Measurements from ENCODE around the gene P2RY12. TPM values are rescaled to one million over a fixed set of nuclear protein-coding genes. Genes with fewer than 3 reads are reported as not detected.

Gene P2RY12
- total RNA-seq, 4 donors from 2014 or later, result 1.5 to 4.6 (median 2.8) TPM

GRCh38 chr3:151351648-151352047, 32.9 kb downstream of the P2RY12 start:
- intact Hi-C loops (cut with DNase I), result no loop called here
- no peaks in the 10 kb centered on the region for H3K27me3 ChIP-seq
- H3K4me3 ChIP-seq, result no peak overlapping the region
- DNase-seq (ENCODE audit: extremely low spot score), result no peak
- H3K9me3 ChIP-seq, result no peaks in the 10 kb centered on the region
- 86% methylated on average over 4 of the region's 4 CpGs for WGBS
- no peaks in the 10 kb centered on the region for H3K36me3 ChIP-seq
- no peak overlapping the region for H3K27ac ChIP-seq (replicated peaks in 1 of 4)
- no peaks in the 10 kb centered on the region for H3K4me1 ChIP-seq
- TF ChIP-seq POLR2AphosphoS5 (IDR thresholded peaks at IDR 0.05) (no peak), EP300 (IDR thresholded peaks at IDR 0.05) (no peak), POLR2A (IDR thresholded peaks at IDR 0.05; ENCODE audit: low read depth) (no peak)
- TF ChIP-seq, protein P1, sequence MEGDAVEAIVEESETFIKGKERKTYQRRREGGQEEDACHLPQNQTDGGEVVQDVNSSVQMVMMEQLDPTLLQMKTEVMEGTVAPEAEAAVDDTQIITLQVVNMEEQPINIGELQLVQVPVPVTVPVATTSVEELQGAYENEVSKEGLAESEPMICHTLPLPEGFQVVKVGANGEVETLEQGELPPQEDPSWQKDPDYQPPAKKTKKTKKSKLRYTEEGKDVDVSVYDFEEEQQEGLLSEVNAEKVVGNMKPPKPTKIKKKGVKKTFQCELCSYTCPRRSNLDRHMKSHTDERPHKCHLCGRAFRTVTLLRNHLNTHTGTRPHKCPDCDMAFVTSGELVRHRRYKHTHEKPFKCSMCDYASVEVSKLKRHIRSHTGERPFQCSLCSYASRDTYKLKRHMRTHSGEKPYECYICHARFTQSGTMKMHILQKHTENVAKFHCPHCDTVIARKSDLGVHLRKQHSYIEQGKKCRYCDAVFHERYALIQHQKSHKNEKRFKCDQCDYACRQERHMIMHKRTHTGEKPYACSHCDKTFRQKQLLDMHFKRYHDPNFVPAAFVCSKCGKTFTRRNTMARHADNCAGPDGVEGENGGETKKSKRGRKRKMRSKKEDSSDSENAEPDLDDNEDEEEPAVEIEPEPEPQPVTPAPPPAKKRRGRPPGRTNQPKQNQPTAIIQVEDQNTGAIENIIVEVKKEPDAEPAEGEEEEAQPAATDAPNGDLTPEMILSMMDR (IDR thresholded peaks at IDR 0.05), result no peak

DNA sequence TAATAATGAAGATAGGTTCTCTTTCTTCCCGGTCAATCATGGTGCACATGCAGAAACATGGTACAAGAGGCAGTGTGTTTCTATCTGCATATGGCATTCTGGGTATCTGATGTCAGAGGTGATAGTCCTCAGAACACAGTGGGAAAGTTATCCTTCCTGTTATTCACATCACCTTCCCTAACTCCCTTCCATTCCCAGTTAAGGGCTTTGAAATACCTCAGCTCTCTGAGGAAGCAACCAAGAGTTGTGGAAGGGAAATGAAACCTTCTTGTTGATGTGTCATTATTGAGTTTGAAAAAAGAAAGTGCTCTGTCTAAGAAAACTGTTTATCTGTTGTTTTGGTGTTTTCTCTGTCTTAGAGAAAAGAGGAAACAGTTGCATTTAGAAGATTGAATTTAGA, 33.3 kb downstream of the P2RY12 start:
- Histone ChIP-seq H3K4me3 (no peak overlapping the region), H3K27me3 (no peaks in the 10 kb centered on the region), H3K27ac (replicated peaks in 1 of 4) (no peak overlapping the region), H3K4me1 (peaks cover 0 to 3% (median under 1%) of the 10 kb centered on the region in 4 donors), H3K9me3 (no peaks in the 10 kb centered on the region), H3K36me3 (no peaks in the 10 kb centered on the region)
- intact Hi-C loops (cut with DNase I), result no loop called here
- no peak for DNase-seq (ENCODE audit: extremely low spot score)
- TF ChIP-seq POLR2AphosphoS5 (IDR thresholded peaks at IDR 0.05), result no peak
- TF ChIP-seq, protein P1 (IDR thresholded peaks at IDR 0.05), result no peak
- no peak for TF ChIP-seq EP300 (IDR thresholded peaks at IDR 0.05)
- WGBS, result 100% methylated on average over 1 of the region's 1 CpG

GRCh38 chr3:151350656-151351055, 33.9 kb downstream of the P2RY12 start:
- H3K27me3 ChIP-seq, result no peaks in the 10 kb centered on the region
- no peaks in the 10 kb centered on the region for H3K36me3 ChIP-seq
- H3K27ac ChIP-seq (replicated peaks in 1 of 4), result no peak overlapping the region
- DNase-seq (ENCODE audit: extremely low spot score), result no peak
- no peak overlapping the region for H3K4me3 ChIP-seq
- whole genome bisulfite sequencing, result 79% methylated on average over 1 of the region's 1 CpG
- no peaks in the 10 kb centered on the region for H3K9me3 ChIP-seq
- no peak for TF ChIP-seq EP300 (IDR thresholded peaks at IDR 0.05)
- no peak for TF ChIP-seq POLR2AphosphoS5 (IDR thresholded peaks at IDR 0.05)
- TF ChIP-seq, protein P1 (IDR thresholded peaks at IDR 0.05), result no peak
- TF ChIP-seq POLR2A (IDR thresholded peaks at IDR 0.05; ENCODE audit: low read depth), result no peak
- intact Hi-C loops (cut with DNase I), result no loop called here
- peaks cover 0 to 8% (median 3%) of the 10 kb centered on the region in 4 donors for H3K4me1 ChIP-seq

GRCh38 chr3:151347432-151347831, 37.1 kb downstream of the P2RY12 start:
- TF ChIP-seq, protein P1 (IDR thresholded peaks at IDR 0.05), result no peak
- TF ChIP-seq POLR2AphosphoS5 (IDR thresholded peaks at IDR 0.05), result no peak
- TF ChIP-seq EP300 (IDR thresholded peaks at IDR 0.05), result no peak
- TF ChIP-seq POLR2A (IDR thresholded peaks at IDR 0.05; ENCODE audit: low read depth), result no peak
- H3K4me3 ChIP-seq, result no peak overlapping the region
- peaks cover 0 to 12% (median 6%) of the 10 kb centered on the region in 4 donors for H3K4me1 ChIP-seq
- no peak for DNase-seq (ENCODE audit: extremely low spot score)
- H3K27me3 ChIP-seq, result no peaks in the 10 kb centered on the region
- H3K27ac ChIP-seq (replicated peaks in 1 of 4), result no peak overlapping the region
- intact Hi-C loops (cut with DNase I), result no loop called here
- H3K36me3 ChIP-seq, result no peaks in the 10 kb centered on the region
- H3K9me3 ChIP-seq, result no peaks in the 10 kb centered on the region
- 72% methylated on average over 6 of the region's 6 CpGs for WGBS

DNA sequence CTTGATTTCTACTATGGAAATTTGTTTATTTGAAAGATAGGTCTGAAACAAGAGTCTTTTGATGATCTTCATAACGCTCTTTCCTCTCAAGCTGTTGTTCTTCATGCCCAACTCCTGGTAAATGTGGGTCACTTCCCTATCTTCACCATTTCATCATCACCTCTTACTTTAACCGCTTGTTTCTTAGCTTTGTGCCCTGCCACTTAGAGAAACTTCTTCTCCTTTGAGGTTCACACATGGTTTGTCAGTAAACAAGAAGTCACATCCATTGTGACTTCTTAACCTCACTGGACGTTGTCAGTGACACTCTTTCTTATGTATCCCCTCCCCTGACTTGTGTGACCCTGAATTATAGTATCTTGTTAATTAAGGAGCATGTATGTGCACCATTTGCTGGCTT, 38.3 kb downstream of the P2RY12 start:
- Histone ChIP-seq H3K27ac (replicated peaks in 1 of 4) (peak overlapping the region; percentile 5 to 76 (median 58)), H3K36me3 (no peaks in the 10 kb centered on the region), H3K4me1 (peaks cover 0 to 12% (median 6%) of the 10 kb centered on the region in 4 donors), H3K4me3 (peak overlapping the region in 2 of 4 donors; percentile 29), H3K9me3 (no peaks in the 10 kb centered on the region), H3K27me3 (no peaks in the 10 kb centered on the region)
- intact Hi-C loops (cut with DNase I), result no loop called here
- no peak for TF ChIP-seq POLR2AphosphoS5 (IDR thresholded peaks at IDR 0.05)
- TF ChIP-seq, protein P1 (IDR thresholded peaks at IDR 0.05), result no peak
- no peak for TF ChIP-seq EP300 (IDR thresholded peaks at IDR 0.05)
- TF ChIP-seq POLR2A (IDR thresholded peaks at IDR 0.05; ENCODE audit: low read depth), result no peak
- WGBS, result 85% methylated on average over 3 of the region's 3 CpGs
- no peak for DNase-seq (ENCODE audit: extremely low spot score)

Measured in esophagus muscularis mucosa (tissue), 4 donors.